HCT116 (cell line): ENCODE measurements around the gene LIN9. TPM values are rescaled to one million over a fixed set of nuclear protein-coding genes. Genes with fewer than 3 reads are reported as not detected.

Experiments
- ATAC-seq: fragments of 200-7000 bp; cut with Tn5 transposase; 2 replicates; pipeline ENCODE4 v1.9.1; 2020; ENCODE audit warnings: mild to moderate bottlenecking, moderate library complexity
- BruUV-seq: library from RNA; stranded (reverse); fragments of 400-500 nt; replicated peaks from 2 replicates; lab custom pipeline; 2021; lab: Mats Ljungman, UMichigan
- CTCF ChIA-PET: fragments of 300-600 bp; sonication (Branson Sonifier 250); formaldehyde crosslinking; loops from one replicate; lab custom pipeline; 2021; ENCODE audit warnings: antibody characterized with exemption; lab: Charles Lee
- POLR2A ChIA-PET: fragments of 300-600, 350-600 bp; sonication (Branson Sonifier 250); formaldehyde crosslinking; loops from one replicate; lab custom pipeline; 2021; ENCODE audit warnings: antibody characterized with exemption; lab: Charles Lee
- RAD21 ChIA-PET, 2 experiments: fragments of 300-600 bp; sonication (Branson Sonifier 250); formaldehyde crosslinking; loops; one replicate each; lab custom pipeline; 2023; ENCODE audit warnings: low total read pairs in 2 of 2; ENCODE audit not compliant: uncharacterized antibody in 2 of 2, unreplicated experiment in 2 of 2, low non-redundant PET in 1 of 2; lab: Charles Lee
- DNase-seq: peaks from one replicate; pipeline ENCODE4 v3.0.0-alpha.2; 2010; ENCODE audit warnings: low read depth, low spot score
- H2AFZ ChIP-seq: fragments of 200-600 bp; shearing (Covaris generic), sonication (generic); 2 replicates; pipeline ENCODE4 v1.6.1; 2017; ENCODE audit warnings: low read depth, mixed run types, mixed read lengths, antibody characterized with exemption, low read length; ENCODE audit not compliant: poor library complexity, severe bottlenecking
- H3K27ac ChIP-seq: 2 replicates; pipeline ENCODE4 v1.5.1; 2012; ENCODE audit warnings: low read depth, low read length
- H3K27me3 ChIP-seq: fragments of 200-600 bp; sonication (generic); 2 replicates; pipeline ENCODE4 v1.6.1; 2016; ENCODE audit warnings: mixed run types, low read length, mixed read lengths; ENCODE audit not compliant: insufficient read depth
- H3K36me3 ChIP-seq, 2 experiments: fragments of 200-500 bp in 1 of 2; fragments of 200-600 bp in 1 of 2; sonication (Bioruptor generic) in 1 of 2; sonication (generic) in 1 of 2; 2 replicates each; pipeline versions ENCODE4 v1.5.1 to v1.6.1; 2014 to 2016; ENCODE audit warnings: low read length in 2 of 2, inconsistent platforms in 1 of 2, mixed read lengths in 1 of 2, mixed run types in 1 of 2; ENCODE audit not compliant: insufficient read depth in 2 of 2, control insufficient read depth in 1 of 2
- H3K4me1 ChIP-seq, 2 experiments: fragments of 200-600 bp in 1 of 2; sonication (generic) in 1 of 2; 2 replicates each; pipeline versions ENCODE4 v1.5.1 to v1.6.1; 2012 to 2017; ENCODE audit warnings: low read length in 2 of 2, inconsistent platforms in 1 of 2, mild to moderate bottlenecking in 1 of 2, mixed read lengths in 1 of 2, mixed run types in 1 of 2, moderate library complexity in 1 of 2; ENCODE audit not compliant: insufficient read depth in 2 of 2, control insufficient read depth in 1 of 2
- H3K4me2 ChIP-seq: fragments of 200-600 bp; sonication (generic); 2 replicates; pipeline ENCODE4 v1.6.1; 2017; ENCODE audit warnings: mixed run types, low read length, mixed read lengths
- H3K4me3 ChIP-seq, 2 experiments: fragments of 200-600 bp in 1 of 2; sonication (generic) in 1 of 2; replicated peaks in 1 of 2; 2 replicates each; pipeline ENCODE4 v1.5.1; 2011 to 2016; ENCODE audit warnings: low read length in 2 of 2, control low read depth in 1 of 2, low read depth in 1 of 2, mild to moderate bottlenecking in 1 of 2, mixed read lengths in 1 of 2, mixed run types in 1 of 2
- H3K79me2 ChIP-seq: fragments of 200-600 bp; sonication (generic); 2 replicates; pipeline ENCODE4 v1.6.1; 2017; ENCODE audit warnings: mild to moderate bottlenecking, mixed run types, low read length, moderate library complexity, mixed read lengths; ENCODE audit not compliant: insufficient read depth
- H3K9ac ChIP-seq: fragments of 200-600 bp; sonication (generic); 2 replicates; pipeline ENCODE4 v1.6.1; 2016; ENCODE audit warnings: low read length, mixed read lengths
- H3K9me2 ChIP-seq: fragments of 200-600 bp; sonication (generic), shearing (Covaris generic); 2 replicates; pipeline ENCODE4 v1.6.1; 2017; ENCODE audit warnings: mixed run types, mild to moderate bottlenecking, moderate library complexity; ENCODE audit not compliant: insufficient read depth
- H3K9me3 ChIP-seq, 2 experiments: fragments of 200-500 bp in 1 of 2; fragments of 200-600 bp in 1 of 2; sonication (Bioruptor generic) in 1 of 2; sonication (generic) in 1 of 2; 2 replicates each; pipeline ENCODE4 v1.6.1; 2014 to 2017; ENCODE audit warnings: low read length in 2 of 2, mixed read lengths in 2 of 2, inconsistent platforms in 1 of 2, low read depth in 1 of 2, mild to moderate bottlenecking in 1 of 2, mixed run types in 1 of 2, moderate library complexity in 1 of 2; ENCODE audit not compliant: control insufficient read depth in 1 of 2, insufficient read depth in 1 of 2
- H4K20me1 ChIP-seq: fragments of 200-600 bp; sonication (generic), shearing (Covaris generic); 2 replicates; pipeline ENCODE4 v1.6.1; 2017; ENCODE audit warnings: mixed run types, mild to moderate bottlenecking, moderate library complexity; ENCODE audit not compliant: insufficient read depth
- CBX3 ChIP-seq: IDR thresholded peaks from 2 replicates; pipeline ENCODE4 v1.6.1; 2012; ENCODE audit warnings: low read depth
- CEBPB ChIP-seq: IDR thresholded peaks from 2 replicates; pipeline ENCODE4 v1.6.1; 2012; ENCODE audit warnings: low read depth
- EGR1 ChIP-seq: IDR thresholded peaks from 2 replicates; pipeline ENCODE4 v1.6.1; 2012; ENCODE audit warnings: low read depth
- ELF1 ChIP-seq: IDR thresholded peaks from 2 replicates; pipeline ENCODE4 v1.6.1; 2012; ENCODE audit warnings: low read depth, borderline replicate concordance
- EZH2 ChIP-seq: fragments of 200-600 bp; sonication (generic); IDR thresholded peaks from 2 replicates; pipeline ENCODE4 v1.6.1; 2017; ENCODE audit warnings: antibody characterized with exemption, mixed run types
- EZH2phosphoT487 ChIP-seq: fragments of 200-600 bp; IDR thresholded peaks from 2 replicates; pipeline ENCODE4 v1.6.1; 2018; ENCODE audit warnings: antibody characterized with exemption, borderline replicate concordance
- JUND ChIP-seq: IDR thresholded peaks from 2 replicates; pipeline ENCODE4 v1.6.1; 2012
- POLR2A ChIP-seq: IDR thresholded peaks from 2 replicates; pipeline ENCODE4 v1.7.0; 2011; ENCODE audit warnings: borderline replicate concordance; ENCODE audit not compliant: insufficient read depth, insufficient read length; ENCODE audit errors: extremely low read depth
- POLR2AphosphoS5 ChIP-seq: IDR thresholded peaks from 2 replicates; pipeline ENCODE4 v1.6.1; 2011; ENCODE audit warnings: mild to moderate bottlenecking, low read depth, low read length, moderate library complexity
- RAD21 ChIP-seq: IDR thresholded peaks from 2 replicates; pipeline ENCODE4 v1.6.1; 2012; ENCODE audit warnings: low read depth, mild to moderate bottlenecking
- SIN3A ChIP-seq: IDR thresholded peaks from 2 replicates; pipeline ENCODE4 v1.6.1; 2012; ENCODE audit warnings: low read depth
- SRF ChIP-seq: IDR thresholded peaks from 2 replicates; pipeline ENCODE4 v1.6.1; 2012; ENCODE audit warnings: low read depth
- TCF7L2 ChIP-seq: IDR thresholded peaks from 2 replicates; pipeline ENCODE4 v1.7.0; 2011; ENCODE audit warnings: borderline replicate concordance, inconsistent platforms; ENCODE audit not compliant: insufficient read depth, insufficient read length; ENCODE audit errors: extremely low read depth
- YY1 ChIP-seq: IDR thresholded peaks from 2 replicates; pipeline ENCODE4 v1.6.1; 2011; ENCODE audit warnings: low read length, low read depth, moderate library complexity, mild to moderate bottlenecking; ENCODE audit not compliant: insufficient replicate concordance; ENCODE audit errors: extremely low read depth
- ZFX ChIP-seq: fragments of 450-650 bp; IDR thresholded peaks from 2 replicates; pipeline ENCODE4 v1.6.1; 2017
- ZNF274 ChIP-seq: fragments of 200-500 bp; sonication (Bioruptor generic); IDR thresholded peaks from 2 replicates; pipeline ENCODE4 v1.6.1; 2014; ENCODE audit warnings: mild to moderate bottlenecking, low read depth, low read length, inconsistent platforms
- intact Hi-C: fragments of 100-400 bp; cut with micrococcal nuclease; formaldehyde crosslinking; loops from 2 replicates; pipeline ENCODE4 v1.10.0; 2022
- total RNA-seq: library from RNA; stranded (reverse); gene quantifications from one replicate; pipeline ENCODE4 v1.2.1, GENCODE V29; 2021; ENCODE audit not compliant: unreplicated experiment
- TF ChIP-seq, protein P1 (sequence below): IDR thresholded peaks from 2 replicates; pipeline ENCODE4 v1.6.1; 2012
- TF ChIP-seq, protein P2 (sequence below): IDR thresholded peaks from 2 replicates; pipeline ENCODE4 v1.6.1; 2012; ENCODE audit warnings: low read depth
- TF ChIP-seq, protein P3 (sequence below), 3 experiments: fragments of 200-600 bp in 1 of 3; sonication (generic) in 1 of 3; IDR thresholded peaks in 2 of 3; conservative IDR thresholded peaks in 1 of 3; 2 replicates each; pipeline ENCODE4 v1.5.1; 2012 to 2017; ENCODE audit warnings: low read depth in 2 of 3, low read length in 2 of 3, antibody characterized with exemption in 1 of 3, borderline replicate concordance in 1 of 3, control low read depth in 1 of 3, mild to moderate bottlenecking in 1 of 3, mixed read lengths in 1 of 3, mixed run types in 1 of 3, moderate library complexity in 1 of 3; ENCODE audit not compliant: insufficient read depth in 1 of 3
- TF ChIP-seq, protein P4 (sequence below): IDR thresholded peaks from 2 replicates; pipeline ENCODE4 v1.6.1; 2011; ENCODE audit warnings: mild to moderate bottlenecking, low read length, moderate library complexity; ENCODE audit not compliant: insufficient replicate concordance; ENCODE audit errors: extremely low read depth

Gene LIN9
- total RNA-seq, 1 experiment from 2014 or later = 9.3 TPM

DNA sequence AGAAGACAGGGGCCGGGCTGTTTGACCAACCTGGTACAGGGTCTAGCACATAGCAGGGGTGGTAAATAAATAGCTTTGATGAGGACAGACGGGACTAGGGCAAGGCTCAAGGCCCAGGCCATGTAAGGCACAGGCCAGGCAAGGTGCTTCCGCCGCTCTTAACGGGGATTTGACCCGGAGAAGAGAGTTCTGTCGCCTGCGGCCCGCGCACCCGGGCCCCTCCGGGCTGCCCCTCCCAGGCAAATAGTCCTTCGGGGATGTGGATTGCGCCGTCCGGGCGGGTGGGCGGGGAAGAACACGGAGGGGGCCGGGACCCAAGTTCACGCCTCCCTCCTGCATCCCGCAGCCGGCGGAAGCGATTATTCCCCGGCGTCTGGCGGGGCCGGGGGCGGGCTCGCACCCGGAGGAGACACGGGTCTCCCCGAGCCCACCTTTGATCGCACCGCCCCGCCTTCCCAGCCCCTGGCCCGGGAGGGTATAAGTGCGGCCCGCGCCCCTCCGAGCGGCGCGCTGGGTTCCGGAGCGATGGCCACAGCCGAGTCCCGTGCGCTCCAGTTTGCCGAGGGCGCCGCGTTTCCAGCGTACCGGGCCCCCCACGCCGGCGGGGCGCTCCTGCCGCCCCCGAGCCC is 85.7 kb downstream of the LIN9 start, which contains the start of gene MIXL1:
Gene MIXL1, plus strand, starts transcription at position 508 of the 629 bp plus-strand sequence. Its CDS starts 18 bp downstream, at position 526.
- Histone ChIP-seq H3K9ac (no peak within 1 kb of the TSS), H3K27me3 (no peaks in the 10 kb centered on the region), H4K20me1 (no peaks in the 10 kb centered on the region), H3K27ac (no peak within 1 kb of the TSS), H2AFZ (no peak within 1 kb of the TSS), H3K4me1 (no peaks in the 10 kb centered on the region), H3K9me2 (no peaks in the 10 kb centered on the region), H3K4me2 (no peak within 1 kb of the TSS), H3K79me2 (no peaks in the 10 kb centered on the region), H3K36me3 (no peaks in the 10 kb centered on the region), H3K4me3 (no peak within 1 kb of the TSS), H3K9me3 (no peaks in the 10 kb centered on the region)
- DNase-seq (no peak), ATAC-seq (no peak)
- CTCF ChIA-PET = no interaction called here
- POLR2A ChIA-PET = no interaction called here
- RAD21 ChIA-PET = interaction anchor here in 1 of 2 experiments (0.7 kb wide), 1 partner anchor 774 kb away, joined by 4 read pairs; no protein-coding TSS in a partner anchor
- intact Hi-C loops = no loop called here
- no peak for TF ChIP-seq CEBPB
- no peak for TF ChIP-seq CBX3
- TF ChIP-seq SRF = no peak
- no peak for TF ChIP-seq YY1
- TF ChIP-seq, protein P1, sequence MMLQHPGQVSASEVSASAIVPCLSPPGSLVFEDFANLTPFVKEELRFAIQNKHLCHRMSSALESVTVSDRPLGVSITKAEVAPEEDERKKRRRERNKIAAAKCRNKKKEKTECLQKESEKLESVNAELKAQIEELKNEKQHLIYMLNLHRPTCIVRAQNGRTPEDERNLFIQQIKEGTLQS = no peak
- no peak for TF ChIP-seq POLR2AphosphoS5
- TF ChIP-seq, protein P2, sequence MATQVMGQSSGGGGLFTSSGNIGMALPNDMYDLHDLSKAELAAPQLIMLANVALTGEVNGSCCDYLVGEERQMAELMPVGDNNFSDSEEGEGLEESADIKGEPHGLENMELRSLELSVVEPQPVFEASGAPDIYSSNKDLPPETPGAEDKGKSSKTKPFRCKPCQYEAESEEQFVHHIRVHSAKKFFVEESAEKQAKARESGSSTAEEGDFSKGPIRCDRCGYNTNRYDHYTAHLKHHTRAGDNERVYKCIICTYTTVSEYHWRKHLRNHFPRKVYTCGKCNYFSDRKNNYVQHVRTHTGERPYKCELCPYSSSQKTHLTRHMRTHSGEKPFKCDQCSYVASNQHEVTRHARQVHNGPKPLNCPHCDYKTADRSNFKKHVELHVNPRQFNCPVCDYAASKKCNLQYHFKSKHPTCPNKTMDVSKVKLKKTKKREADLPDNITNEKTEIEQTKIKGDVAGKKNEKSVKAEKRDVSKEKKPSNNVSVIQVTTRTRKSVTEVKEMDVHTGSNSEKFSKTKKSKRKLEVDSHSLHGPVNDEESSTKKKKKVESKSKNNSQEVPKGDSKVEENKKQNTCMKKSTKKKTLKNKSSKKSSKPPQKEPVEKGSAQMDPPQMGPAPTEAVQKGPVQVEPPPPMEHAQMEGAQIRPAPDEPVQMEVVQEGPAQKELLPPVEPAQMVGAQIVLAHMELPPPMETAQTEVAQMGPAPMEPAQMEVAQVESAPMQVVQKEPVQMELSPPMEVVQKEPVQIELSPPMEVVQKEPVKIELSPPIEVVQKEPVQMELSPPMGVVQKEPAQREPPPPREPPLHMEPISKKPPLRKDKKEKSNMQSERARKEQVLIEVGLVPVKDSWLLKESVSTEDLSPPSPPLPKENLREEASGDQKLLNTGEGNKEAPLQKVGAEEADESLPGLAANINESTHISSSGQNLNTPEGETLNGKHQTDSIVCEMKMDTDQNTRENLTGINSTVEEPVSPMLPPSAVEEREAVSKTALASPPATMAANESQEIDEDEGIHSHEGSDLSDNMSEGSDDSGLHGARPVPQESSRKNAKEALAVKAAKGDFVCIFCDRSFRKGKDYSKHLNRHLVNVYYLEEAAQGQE = no peak
- no peak for TF ChIP-seq EZH2phosphoT487
- no peak for TF ChIP-seq ZFX
- TF ChIP-seq TCF7L2 = no peak
- no peak for TF ChIP-seq EZH2
- TF ChIP-seq ELF1 = no peak
- no peak for TF ChIP-seq SIN3A
- no peak for TF ChIP-seq JUND
- no peak for TF ChIP-seq POLR2A
- no peak for TF ChIP-seq RAD21
- TF ChIP-seq, protein P3, sequence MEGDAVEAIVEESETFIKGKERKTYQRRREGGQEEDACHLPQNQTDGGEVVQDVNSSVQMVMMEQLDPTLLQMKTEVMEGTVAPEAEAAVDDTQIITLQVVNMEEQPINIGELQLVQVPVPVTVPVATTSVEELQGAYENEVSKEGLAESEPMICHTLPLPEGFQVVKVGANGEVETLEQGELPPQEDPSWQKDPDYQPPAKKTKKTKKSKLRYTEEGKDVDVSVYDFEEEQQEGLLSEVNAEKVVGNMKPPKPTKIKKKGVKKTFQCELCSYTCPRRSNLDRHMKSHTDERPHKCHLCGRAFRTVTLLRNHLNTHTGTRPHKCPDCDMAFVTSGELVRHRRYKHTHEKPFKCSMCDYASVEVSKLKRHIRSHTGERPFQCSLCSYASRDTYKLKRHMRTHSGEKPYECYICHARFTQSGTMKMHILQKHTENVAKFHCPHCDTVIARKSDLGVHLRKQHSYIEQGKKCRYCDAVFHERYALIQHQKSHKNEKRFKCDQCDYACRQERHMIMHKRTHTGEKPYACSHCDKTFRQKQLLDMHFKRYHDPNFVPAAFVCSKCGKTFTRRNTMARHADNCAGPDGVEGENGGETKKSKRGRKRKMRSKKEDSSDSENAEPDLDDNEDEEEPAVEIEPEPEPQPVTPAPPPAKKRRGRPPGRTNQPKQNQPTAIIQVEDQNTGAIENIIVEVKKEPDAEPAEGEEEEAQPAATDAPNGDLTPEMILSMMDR (IDR thresholded peaks at IDR 0.05 in 2 of 3, conservative IDR thresholded peaks at IDR 0.05 in 1 of 3; ENCODE audit: borderline replicate concordance in 1 of 3, insufficient read depth in 1 of 3, low read depth in 2 of 3, low read length in 2 of 3) = no peak
- TF ChIP-seq, protein P4, sequence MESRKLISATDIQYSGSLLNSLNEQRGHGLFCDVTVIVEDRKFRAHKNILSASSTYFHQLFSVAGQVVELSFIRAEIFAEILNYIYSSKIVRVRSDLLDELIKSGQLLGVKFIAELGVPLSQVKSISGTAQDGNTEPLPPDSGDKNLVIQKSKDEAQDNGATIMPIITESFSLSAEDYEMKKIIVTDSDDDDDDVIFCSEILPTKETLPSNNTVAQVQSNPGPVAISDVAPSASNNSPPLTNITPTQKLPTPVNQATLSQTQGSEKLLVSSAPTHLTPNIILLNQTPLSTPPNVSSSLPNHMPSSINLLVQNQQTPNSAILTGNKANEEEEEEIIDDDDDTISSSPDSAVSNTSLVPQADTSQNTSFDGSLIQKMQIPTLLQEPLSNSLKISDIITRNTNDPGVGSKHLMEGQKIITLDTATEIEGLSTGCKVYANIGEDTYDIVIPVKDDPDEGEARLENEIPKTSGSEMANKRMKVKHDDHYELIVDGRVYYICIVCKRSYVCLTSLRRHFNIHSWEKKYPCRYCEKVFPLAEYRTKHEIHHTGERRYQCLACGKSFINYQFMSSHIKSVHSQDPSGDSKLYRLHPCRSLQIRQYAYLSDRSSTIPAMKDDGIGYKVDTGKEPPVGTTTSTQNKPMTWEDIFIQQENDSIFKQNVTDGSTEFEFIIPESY = no peak
- TF ChIP-seq ZNF274 = no peak
- no peak for TF ChIP-seq EGR1
- BruUV-seq = no TSS peak
